ENCODE data around the gene STARD7. TPM values are rescaled to one million over a fixed set of nuclear protein-coding genes. Genes with fewer than 3 reads are reported as not detected.
A peak's percentile ranks its signal among the peaks of the same experiment; 100 is the strongest.
"Not testable (repeated sequence)": the region's sequence is repeated elsewhere in the genome, so short reads cannot be mapped to it uniquely, and the experiment has no call there.

STARD7 gene
- 80.2 and 94.1 TPM in 2 replicates for total RNA-seq
- long read RNA-seq, transcript STARD7-201 (8 exons, 3,368 nt) = major isoform, 178 of 237 reads
- long read RNA-seq, partial matches to known transcripts = 13 of 237 reads
- long read RNA-seq, other reads (novel, unspliced or antisense) = 46 of 237 reads

- no peaks in the 10 kb centered on the region for H3K36me3 Mint-ChIP-seq (ENCODE audit: unreplicated experiment)
- peaks cover 48% of the 10 kb centered on the region for H3K4me1 Mint-ChIP-seq (ENCODE audit: unreplicated experiment)
- peak; percentile 28 for TF ChIP-seq CTCF (IDR thresholded peaks at IDR 0.05)
- DNase-seq (ENCODE audit: extremely low spot score, unreplicated experiment) = peak; percentile 99
- H3K9me3 Mint-ChIP-seq (ENCODE audit: unreplicated experiment) = no peaks in the 10 kb centered on the region
- H3K4me3 Mint-ChIP-seq (ENCODE audit: unreplicated experiment) = peak within 1 kb of the TSS; percentile 86
- H3K27ac Mint-ChIP-seq (ENCODE audit: unreplicated experiment) = peak within 1 kb of the TSS; percentile 91
- no peaks in the 10 kb centered on the region for H3K27me3 Mint-ChIP-seq (ENCODE audit: unreplicated experiment)
Observed at GRCh38 chr2:96208143-96209010, at the start of gene STARD7. STARD7 (minus strand) TSS chr2:96208827; CDS start chr2:96208434, 393 bp downstream.

- Mint-ChIP-seq H3K27ac (ENCODE audit: unreplicated experiment) (peak overlapping the region; percentile 79), H3K36me3 (ENCODE audit: unreplicated experiment) (peaks cover 15% of the 10 kb centered on the region), H3K4me1 (ENCODE audit: unreplicated experiment) (peaks cover 46% of the 10 kb centered on the region)
- H3K9me3 Mint-ChIP-seq (ENCODE audit: unreplicated experiment); H3K27me3 Mint-ChIP-seq (ENCODE audit: unreplicated experiment); H3K4me3 Mint-ChIP-seq (ENCODE audit: unreplicated experiment); DNase-seq (ENCODE audit: extremely low spot score, unreplicated experiment): not testable (repeated sequence)
Observed at GRCh38 chr2:96257744-96258143, 49.1 kb upstream of the STARD7 start.

- Mint-ChIP-seq H3K4me3 (ENCODE audit: unreplicated experiment) (no peak overlapping the region), H3K27me3 (ENCODE audit: unreplicated experiment) (no peaks in the 10 kb centered on the region), H3K27ac (ENCODE audit: unreplicated experiment) (no peak overlapping the region), H3K36me3 (ENCODE audit: unreplicated experiment) (peaks cover 15% of the 10 kb centered on the region), H3K9me3 (ENCODE audit: unreplicated experiment) (no peaks in the 10 kb centered on the region), H3K4me1 (ENCODE audit: unreplicated experiment) (peaks cover 48% of the 10 kb centered on the region)
- no peak for DNase-seq (ENCODE audit: extremely low spot score, unreplicated experiment)
- no peak for TF ChIP-seq CTCF (IDR thresholded peaks at IDR 0.05)
Observed at GRCh38 chr2:96256611-96257113, 48.0 kb upstream of the STARD7 start.

- Mint-ChIP-seq H3K9me3 (ENCODE audit: unreplicated experiment) (no peaks in the 10 kb centered on the region), H3K27me3 (ENCODE audit: unreplicated experiment) (no peaks in the 10 kb centered on the region), H3K4me3 (ENCODE audit: unreplicated experiment) (no peak overlapping the region), H3K27ac (ENCODE audit: unreplicated experiment) (no peak overlapping the region), H3K36me3 (ENCODE audit: unreplicated experiment) (peaks cover 15% of the 10 kb centered on the region), H3K4me1 (ENCODE audit: unreplicated experiment) (peaks cover 48% of the 10 kb centered on the region)
- no peak for DNase-seq (ENCODE audit: extremely low spot score, unreplicated experiment)
- TF ChIP-seq CTCF (IDR thresholded peaks at IDR 0.05) = no peak
Observed at GRCh38 chr2:96254571-96254970, 45.9 kb upstream of the STARD7 start.

- no peak for DNase-seq (ENCODE audit: extremely low spot score, unreplicated experiment)
- Mint-ChIP-seq H3K27me3 (ENCODE audit: unreplicated experiment) (no peaks in the 10 kb centered on the region), H3K4me3 (ENCODE audit: unreplicated experiment) (no peak overlapping the region), H3K9me3 (ENCODE audit: unreplicated experiment) (no peaks in the 10 kb centered on the region), H3K36me3 (ENCODE audit: unreplicated experiment) (peaks cover 15% of the 10 kb centered on the region), H3K4me1 (ENCODE audit: unreplicated experiment) (peaks cover 39% of the 10 kb centered on the region), H3K27ac (ENCODE audit: unreplicated experiment) (no peak overlapping the region)
- TF ChIP-seq CTCF (IDR thresholded peaks at IDR 0.05) = no peak
Observed at GRCh38 chr2:96253006-96253405, 44.4 kb upstream of the STARD7 start.
